Lung (tissue), 12 donors: ENCODE results near the gene NUBPL. TPM values are rescaled to one million over a fixed set of nuclear protein-coding genes. Genes with fewer than 3 reads are reported as not detected.
"Not testable (repeated sequence)": the region's sequence is repeated elsewhere in the genome, so short reads cannot be mapped to it uniquely, and the experiment has no call there.

ENCODE experiments used
- ATAC-seq: fragments of 200-7000 bp; cut with Tn5 transposase; one replicate; pipeline ENCODE4 v1.9.1; 2020; ENCODE audit warnings: moderate number of reproducible peaks; ENCODE audit not compliant: insufficient read depth, low FRiP score
- DNase-seq, 3 donors: peaks; one replicate each; pipeline ENCODE4 v3.0.0-alpha.2; 2013 to 2017
- H3K27ac ChIP-seq, 2 donors: one replicate each; pipeline ENCODE4 v1.5.1; 2013; ENCODE audit warnings: mild to moderate bottlenecking in 2 of 2, moderate library complexity in 2 of 2, control low read depth in 1 of 2, inconsistent platforms in 1 of 2, low read depth in 1 of 2, low read length in 1 of 2
- H3K27me3 ChIP-seq, 3 donors: one replicate each; pipeline ENCODE4 v1.5.1; 2013; ENCODE audit warnings: low read length in 2 of 3; ENCODE audit not compliant: control insufficient read depth in 3 of 3, insufficient read depth in 3 of 3
- H3K36me3 ChIP-seq, 4 donors: one replicate each; pipeline ENCODE4 v1.5.1; 2013; ENCODE audit warnings: low read length in 4 of 4, mild to moderate bottlenecking in 1 of 4, moderate library complexity in 1 of 4; ENCODE audit not compliant: control insufficient read depth in 4 of 4, insufficient read depth in 4 of 4
- H3K4me1 ChIP-seq, 5 donors: one replicate each; pipeline ENCODE4 v1.5.1; 2013; ENCODE audit warnings: low read length in 5 of 5, mild to moderate bottlenecking in 2 of 5, moderate library complexity in 1 of 5; ENCODE audit not compliant: control insufficient read depth in 5 of 5, insufficient read depth in 5 of 5
- H3K4me3 ChIP-seq: one replicate; pipeline ENCODE4 v1.5.1; 2013; ENCODE audit warnings: mild to moderate bottlenecking, control low read depth, moderate library complexity
- H3K9ac ChIP-seq, 2 donors: one replicate each; pipeline ENCODE4 v1.5.1; 2013; ENCODE audit warnings: low read length in 2 of 2, control low read depth in 1 of 2; ENCODE audit not compliant: insufficient read depth in 1 of 2
- H3K9me3 ChIP-seq, 4 donors: one replicate each; pipeline ENCODE4 v1.5.1; 2013; ENCODE audit warnings: low read length in 3 of 4, mild to moderate bottlenecking in 1 of 4, moderate library complexity in 1 of 4; ENCODE audit not compliant: control insufficient read depth in 4 of 4, insufficient read depth in 3 of 4
- WGBS, 2 donors: extraction: QIAGEN DNeasy Blood & Tissue Kit; methylation state at CpG; one replicate each; pipeline ENCODE4 v1.1.7; 2013; 5-methylcytosine and 5-hydroxymethylcytosine counted together
- polyA plus RNA-seq, 2 donors: library from polyadenylated mRNA; stranded (reverse); fragments of 200-250 nt; gene quantifications; one replicate each; pipeline ENCODE4 v1.2.1, GENCODE V29; 2013
- total RNA-seq, 2 donors: library from RNA; depleted of rRNA in 1 of 2; stranded (reverse); fragments of >200 nt in 1 of 2; gene quantifications; one replicate each; pipeline ENCODE4 v1.2.1, GENCODE V29; 2014 to 2021
- TF ChIP-seq, protein P1 (sequence below): IDR thresholded peaks from 2 replicates; pipeline ENCODE4 v1.5.1; 2012; ENCODE audit warnings: mild to moderate bottlenecking; ENCODE audit errors: control extremely low read depth, extremely low read depth
- donor health status: control.
- donor health status: control.
- donor health status: Bipolar disorder and iron deficiency.
- donor health status: healthy.
- donor health status: DM: yes; HTN: yes; CAD: no.

NUBPL gene
- total and polyA plus RNA-seq, 4 donors: 3.0 to 20.9 (median 9.5) TPM

GRCh38 chr14:31889297-31889696 lies 328.1 kb downstream of the NUBPL start:
- no peaks in the 10 kb centered on the region for H3K9me3 ChIP-seq
- H3K27me3 ChIP-seq: no peaks in the 10 kb centered on the region
- TF ChIP-seq, protein P1, sequence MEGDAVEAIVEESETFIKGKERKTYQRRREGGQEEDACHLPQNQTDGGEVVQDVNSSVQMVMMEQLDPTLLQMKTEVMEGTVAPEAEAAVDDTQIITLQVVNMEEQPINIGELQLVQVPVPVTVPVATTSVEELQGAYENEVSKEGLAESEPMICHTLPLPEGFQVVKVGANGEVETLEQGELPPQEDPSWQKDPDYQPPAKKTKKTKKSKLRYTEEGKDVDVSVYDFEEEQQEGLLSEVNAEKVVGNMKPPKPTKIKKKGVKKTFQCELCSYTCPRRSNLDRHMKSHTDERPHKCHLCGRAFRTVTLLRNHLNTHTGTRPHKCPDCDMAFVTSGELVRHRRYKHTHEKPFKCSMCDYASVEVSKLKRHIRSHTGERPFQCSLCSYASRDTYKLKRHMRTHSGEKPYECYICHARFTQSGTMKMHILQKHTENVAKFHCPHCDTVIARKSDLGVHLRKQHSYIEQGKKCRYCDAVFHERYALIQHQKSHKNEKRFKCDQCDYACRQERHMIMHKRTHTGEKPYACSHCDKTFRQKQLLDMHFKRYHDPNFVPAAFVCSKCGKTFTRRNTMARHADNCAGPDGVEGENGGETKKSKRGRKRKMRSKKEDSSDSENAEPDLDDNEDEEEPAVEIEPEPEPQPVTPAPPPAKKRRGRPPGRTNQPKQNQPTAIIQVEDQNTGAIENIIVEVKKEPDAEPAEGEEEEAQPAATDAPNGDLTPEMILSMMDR: no peak
- no peaks in the 10 kb centered on the region for H3K36me3 ChIP-seq
- 76 to 82% methylated on average over 2 of the region's 2 CpGs for WGBS, 2 donors
- no peak overlapping the region for H3K4me3 ChIP-seq
- ATAC-seq (no peak), DNase-seq (no peak)
- H3K27ac ChIP-seq: no peak overlapping the region
- H3K9ac ChIP-seq: no peak overlapping the region
- H3K4me1 ChIP-seq: peaks cover 0 to 6% (median 0%) of the 10 kb centered on the region in 5 donors

- H3K36me3 ChIP-seq, H3K4me3 ChIP-seq, H3K27me3 ChIP-seq, H3K27ac ChIP-seq, ATAC-seq, DNase-seq, H3K4me1 ChIP-seq, H3K9me3 ChIP-seq, H3K9ac ChIP-seq: not testable (repeated sequence)
- WGBS, 2 donors: 95 to 98% methylated on average over 4 of the region's 4 CpGs
Observed at GRCh38 chr14:31890202-31890601, 329.0 kb downstream of the NUBPL start.

- no peak for ATAC-seq
- Histone ChIP-seq H3K9ac (no peak overlapping the region), H3K27ac (peak overlapping the region in 1 of 2 donors; percentile 28)
Observed at GRCh38 chr14:31893221-31893757, 332.1 kb downstream of the NUBPL start.

GRCh38 chr14:31894351-31894750 lies 333.1 kb downstream of the NUBPL start:
- Histone ChIP-seq H3K36me3 (no peaks in the 10 kb centered on the region), H3K9me3 (no peaks in the 10 kb centered on the region), H3K27me3 (no peaks in the 10 kb centered on the region), H3K27ac (no peak overlapping the region), H3K4me3 (no peak overlapping the region), H3K9ac (no peak overlapping the region), H3K4me1 (peaks cover 0 to 12% (median 0%) of the 10 kb centered on the region in 5 donors)
- TF ChIP-seq, protein P1: no peak
- ATAC-seq (no peak), DNase-seq (no peak)
- 58 to 81% methylated on average over 3 of the region's 3 CpGs for WGBS, 2 donors

More at GRCh38 chr14:31893221-31893757, 332.1 kb downstream of the NUBPL start:
- Histone ChIP-seq H3K4me1 (peaks cover 0 to 12% (median 0%) of the 10 kb centered on the region in 5 donors), H3K27me3 (no peaks in the 10 kb centered on the region), H3K4me3 (no peak overlapping the region), H3K36me3 (no peaks in the 10 kb centered on the region), H3K9me3 (no peaks in the 10 kb centered on the region)
- 53 to 62% methylated on average over 5 of the region's 5 CpGs for WGBS, 2 donors
- DNase-seq: peak in 2 of 3 donors; percentile 10 to 32
- TF ChIP-seq, protein P1: no peak
